Testis (tissue), 2 donors: ENCODE results near the gene PTGES3L.

Experiments
- CTCF ChIP-seq, 3 experiments: fragments of 450-650 bp in 2 of 3; fragments of 200-600 bp in 1 of 3; sonication (generic) in 1 of 3; IDR thresholded peaks; one replicate each; pipeline ENCODE4 v1.5.1; 2016 to 2019; ENCODE audit warnings: antibody characterized with exemption in 3 of 3, mild to moderate bottlenecking in 2 of 3, moderate library complexity in 1 of 3
- POLR2A ChIP-seq: fragments of 450-650 bp; IDR thresholded peaks from one replicate; pipeline ENCODE4 v1.6.1; 2017; ENCODE audit warnings: antibody characterized with exemption, mild to moderate bottlenecking, moderate library complexity

- TF ChIP-seq CTCF (IDR thresholded peaks at IDR 0.05), result no peak
- TF ChIP-seq POLR2A, result no peak
Measured at GRCh38 chr17:43026595-43026994, 46.7 kb upstream of the PTGES3L start.
